GM23248 (cell line): Measurements from ENCODE around the gene SHROOM1. TPM values are rescaled to one million over a fixed set of nuclear protein-coding genes. Genes with fewer than 3 reads are reported as not detected.

Experiments
- DNase-seq: peaks from one replicate; pipeline ENCODE4 v3.0.0-alpha.2; 2015
- H2AFZ ChIP-seq: fragments of 200-600 bp; sonication (generic); 2 replicates; pipeline ENCODE4 v1.6.1; 2016; ENCODE audit warnings: antibody characterized with exemption
- H3F3A ChIP-seq: fragments of 200-600 bp; sonication (generic); 2 replicates; pipeline ENCODE4 v1.6.1; 2016; ENCODE audit warnings: mild to moderate bottlenecking, antibody characterized with exemption, mixed run types; ENCODE audit not compliant: insufficient read depth
- H3K27ac ChIP-seq: fragments of 200-600 bp; sonication (generic); 2 replicates; pipeline ENCODE4 v1.5.1; 2016; ENCODE audit warnings: mild to moderate bottlenecking
- H3K27me3 ChIP-seq: fragments of 200-600 bp; sonication (generic); replicated peaks from 2 replicates; pipeline ENCODE4 v1.6.1; 2016; ENCODE audit warnings: mild to moderate bottlenecking; ENCODE audit not compliant: insufficient read depth
- H3K36me3 ChIP-seq: fragments of 200-600 bp; sonication (generic); 2 replicates; pipeline ENCODE4 v1.6.1; 2016; ENCODE audit warnings: low read depth, mild to moderate bottlenecking
- H3K4me1 ChIP-seq: fragments of 200-600 bp; sonication (generic); 2 replicates; pipeline ENCODE4 v1.6.1; 2016; ENCODE audit warnings: mild to moderate bottlenecking; ENCODE audit not compliant: insufficient read depth
- H3K4me2 ChIP-seq: fragments of 200-600 bp; sonication (generic); one replicate; pipeline ENCODE4 v1.6.1; 2016; ENCODE audit warnings: mild to moderate bottlenecking; ENCODE audit not compliant: unreplicated experiment
- H3K4me3 ChIP-seq: fragments of 200-600 bp; sonication (generic); 2 replicates; pipeline ENCODE4 v1.5.1; 2016; ENCODE audit warnings: mild to moderate bottlenecking
- H3K79me2 ChIP-seq: fragments of 200-600 bp; sonication (generic); 2 replicates; pipeline ENCODE4 v1.6.1; 2016; ENCODE audit warnings: mild to moderate bottlenecking; ENCODE audit not compliant: insufficient read depth
- H3K9ac ChIP-seq: fragments of 200-600 bp; sonication (generic); 2 replicates; pipeline ENCODE4 v1.6.1; 2016; ENCODE audit warnings: mild to moderate bottlenecking
- H3K9me2 ChIP-seq: fragments of 200-600 bp; sonication (generic); 2 replicates; pipeline ENCODE4 v1.6.1; 2016; ENCODE audit warnings: mixed run types, mild to moderate bottlenecking, moderate library complexity; ENCODE audit not compliant: insufficient read depth
- H3K9me3 ChIP-seq: fragments of 200-600 bp; sonication (generic); one replicate; pipeline ENCODE4 v1.6.1; 2017; ENCODE audit warnings: low read depth
- H4K20me1 ChIP-seq: fragments of 200-600 bp; sonication (generic); 2 replicates; pipeline ENCODE4 v1.6.0; 2016; ENCODE audit not compliant: insufficient read depth
- EZH2 ChIP-seq: fragments of 200-600 bp; sonication (generic); IDR thresholded peaks from 2 replicates; pipeline ENCODE4 v1.6.1; 2018; ENCODE audit warnings: antibody characterized with exemption, mild to moderate bottlenecking; ENCODE audit not compliant: insufficient read depth, poor library complexity, severe bottlenecking
- EZH2phosphoT487 ChIP-seq: fragments of 200-600 bp; sonication (generic); IDR thresholded peaks from 2 replicates; pipeline ENCODE4 v1.6.1; 2018; ENCODE audit warnings: antibody characterized with exemption, moderate library complexity, mild to moderate bottlenecking, low read depth; ENCODE audit not compliant: insufficient read depth
- WGBS, 2 experiments: methylation state at CpG; one replicate each; pipeline ENCODE4 v1.1.6; 2015 to 2017; ENCODE audit warnings: low lambda C conversion rate in 2 of 2, low coverage in 1 of 2; ENCODE audit errors: missing lambda C conversion rate in 2 of 2; 5-methylcytosine and 5-hydroxymethylcytosine counted together
- in situ Hi-C: fragments of 300-500 bp; cut with MboI; formaldehyde crosslinking; loops from 2 replicates; pipeline ENCODE4 v1.15.0; 2020
- polyA plus RNA-seq: library from polyadenylated mRNA; unstranded; fragments of >200 nt; fragmentation: Nextera tagmentation; extraction: Ambion mirVana; gene quantifications from 2 replicates; pipeline ENCODE4 v1.2.1, GENCODE V29; 2016
- total RNA-seq: library from RNA; depleted of rRNA; stranded (reverse); fragments of >200 nt; shearing (Covaris generic); gene quantifications from 2 replicates; pipeline ENCODE4 v1.2.3, GENCODE V29; 2014

Gene SHROOM1
- total and polyA plus RNA-seq, 2 experiments from 2014 or later = 3.8 to 9.9 TPM

GRCh38 chr5:132829742-132830435 is 558 bp downstream of the SHROOM1 start:
- Histone ChIP-seq H3K4me2 (peak overlapping the region; percentile 86), H3K4me3 (peak overlapping the region; percentile 76), H3K9me2 (no peaks in the 10 kb centered on the region), H3K9me3 (no peaks in the 10 kb centered on the region), H4K20me1 (no peaks in the 10 kb centered on the region), H3K27me3 (no peaks in the 10 kb centered on the region), H3K9ac (peak overlapping the region; percentile 82), H2AFZ (peak overlapping the region; percentile 87), H3K79me2 (peaks cover 11% of the 10 kb centered on the region; the same call in 1 of the 2 replicates), H3K27ac (peak overlapping the region; percentile 11; the same call in 1 of the 2 replicates), H3F3A (no peaks in the 10 kb centered on the region), H3K36me3 (no peaks in the 10 kb centered on the region), H3K4me1 (peaks cover 4% of the 10 kb centered on the region; the same call in 1 of the 2 replicates)
- peak; percentile 90 for DNase-seq
- in situ Hi-C loops = no loop called here
- TF ChIP-seq EZH2 (no peak), EZH2phosphoT487 (no peak)
- 3 to 4% methylated on average over 57 to 63 of the region's 75 CpGs for WGBS, 2 experiments

GRCh38 chr5:132828846-132829494 is 1.5 kb downstream of the SHROOM1 start:
- Histone ChIP-seq H3K36me3 (no peaks in the 10 kb centered on the region), H4K20me1 (no peaks in the 10 kb centered on the region), H3K9me2 (no peaks in the 10 kb centered on the region), H3K4me3 (0 out of 2 replicates have a peak overlapping the region, but pooled peaks have one; percentile 76), H3K79me2 (peaks cover 11% of the 10 kb centered on the region; the same call in 1 of the 2 replicates), H2AFZ (no peak overlapping the region), H3K9me3 (no peaks in the 10 kb centered on the region), H3K4me2 (peak overlapping the region; percentile 86), H3K27me3 (no peaks in the 10 kb centered on the region), H3K9ac (0 out of 2 replicates have a peak overlapping the region, but pooled peaks have one; percentile 82), H3K27ac (no peak overlapping the region), H3F3A (no peaks in the 10 kb centered on the region), H3K4me1 (peaks cover 4% of the 10 kb centered on the region; the same call in 1 of the 2 replicates)
- WGBS, 2 experiments = 82 to 85% methylated on average over 4 of the region's 4 CpGs
- in situ Hi-C loops = no loop called here
- no peak for DNase-seq
- TF ChIP-seq EZH2 (no peak), EZH2phosphoT487 (no peak)

- in situ Hi-C loops = no loop called here
- no peak overlapping the region for H3K9ac ChIP-seq
- no peaks in the 10 kb centered on the region for H3K9me2 ChIP-seq
- no peak overlapping the region for H3K4me3 ChIP-seq
- H3K27ac ChIP-seq = no peak overlapping the region
- H3K4me2 ChIP-seq = no peak overlapping the region
- H2AFZ ChIP-seq = no peak overlapping the region
- peaks cover 11% of the 10 kb centered on the region; the same call in 1 of the 2 replicates for H3K79me2 ChIP-seq
- DNase-seq = no peak
- peaks cover 4% of the 10 kb centered on the region; the same call in 1 of the 2 replicates for H3K4me1 ChIP-seq
- TF ChIP-seq EZH2 = no peak
- no peak for TF ChIP-seq EZH2phosphoT487
- H3K9me3 ChIP-seq = no peaks in the 10 kb centered on the region
- no peaks in the 10 kb centered on the region for H3K36me3 ChIP-seq
- WGBS, 2 experiments = 64 to 77% methylated on average over 4 of the region's 4 CpGs
- H3K27me3 ChIP-seq = no peaks in the 10 kb centered on the region
- no peaks in the 10 kb centered on the region for H3F3A ChIP-seq
- no peaks in the 10 kb centered on the region for H4K20me1 ChIP-seq
These were observed 2.3 kb downstream of the SHROOM1 start for GRCh38 chr5:132827943-132828673.

- WGBS, 2 experiments = 84 to 91% methylated on average over 6 of the region's 6 CpGs
- TF ChIP-seq EZH2 (no peak), EZH2phosphoT487 (no peak)
- H4K20me1 ChIP-seq = no peaks in the 10 kb centered on the region
- in situ Hi-C loops = no loop called here
- no peak overlapping the region for H2AFZ ChIP-seq
- no peaks in the 10 kb centered on the region for H3K9me3 ChIP-seq
- no peak overlapping the region for H3K9ac ChIP-seq
- no peaks in the 10 kb centered on the region for H3K27me3 ChIP-seq
- DNase-seq = no peak
- H3K79me2 ChIP-seq = peaks cover 11% of the 10 kb centered on the region; the same call in 1 of the 2 replicates
- peaks cover 4% of the 10 kb centered on the region; the same call in 1 of the 2 replicates for H3K4me1 ChIP-seq
- no peaks in the 10 kb centered on the region for H3K9me2 ChIP-seq
- no peak overlapping the region for H3K4me2 ChIP-seq
- no peak overlapping the region for H3K4me3 ChIP-seq
- no peak overlapping the region for H3K27ac ChIP-seq
- no peaks in the 10 kb centered on the region for H3K36me3 ChIP-seq
- peaks cover 4% of the 10 kb centered on the region for H3F3A ChIP-seq
These were observed 3.9 kb downstream of the SHROOM1 start for GRCh38 chr5:132826424-132827082.
